ENCODE measurements around the gene ZBTB38.
A peak's percentile ranks its signal among the peaks of the same experiment; 100 is the strongest.

The ZBTB38 gene

DNA sequence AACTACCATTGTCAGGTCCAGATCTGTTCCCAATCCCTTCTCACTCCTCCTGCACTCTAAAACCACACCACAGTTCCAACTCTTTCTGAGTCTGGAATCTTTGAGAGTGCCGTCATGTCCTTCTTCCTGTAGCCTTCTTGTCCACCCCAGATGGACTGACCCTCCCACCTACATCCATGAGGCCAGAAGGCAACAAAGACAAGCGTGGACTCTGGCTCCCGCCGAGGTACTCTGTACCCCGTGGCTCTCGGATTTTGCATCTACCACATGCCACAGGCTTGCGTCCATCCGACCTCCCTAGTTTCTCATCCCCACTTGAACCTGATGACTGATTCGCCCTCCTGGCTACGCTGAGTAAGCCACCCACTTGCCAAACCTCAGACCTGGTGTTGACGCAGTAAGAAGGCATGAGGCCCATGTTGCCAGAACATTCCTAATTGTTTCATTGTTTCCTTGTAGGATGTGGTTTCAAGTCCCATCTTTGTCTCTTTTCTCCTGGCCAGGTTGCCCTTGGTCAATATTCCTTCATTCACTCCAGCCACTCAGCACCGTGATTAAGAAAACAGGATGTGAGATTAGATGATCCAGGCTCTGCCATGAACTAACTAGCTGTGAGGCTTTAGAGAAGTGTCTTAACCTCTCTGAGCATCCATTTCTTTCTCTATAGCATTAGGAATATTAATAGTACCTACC is 1.1 kb upstream of the ZBTB38 start:
- DNase-seq: no peak

DNA sequence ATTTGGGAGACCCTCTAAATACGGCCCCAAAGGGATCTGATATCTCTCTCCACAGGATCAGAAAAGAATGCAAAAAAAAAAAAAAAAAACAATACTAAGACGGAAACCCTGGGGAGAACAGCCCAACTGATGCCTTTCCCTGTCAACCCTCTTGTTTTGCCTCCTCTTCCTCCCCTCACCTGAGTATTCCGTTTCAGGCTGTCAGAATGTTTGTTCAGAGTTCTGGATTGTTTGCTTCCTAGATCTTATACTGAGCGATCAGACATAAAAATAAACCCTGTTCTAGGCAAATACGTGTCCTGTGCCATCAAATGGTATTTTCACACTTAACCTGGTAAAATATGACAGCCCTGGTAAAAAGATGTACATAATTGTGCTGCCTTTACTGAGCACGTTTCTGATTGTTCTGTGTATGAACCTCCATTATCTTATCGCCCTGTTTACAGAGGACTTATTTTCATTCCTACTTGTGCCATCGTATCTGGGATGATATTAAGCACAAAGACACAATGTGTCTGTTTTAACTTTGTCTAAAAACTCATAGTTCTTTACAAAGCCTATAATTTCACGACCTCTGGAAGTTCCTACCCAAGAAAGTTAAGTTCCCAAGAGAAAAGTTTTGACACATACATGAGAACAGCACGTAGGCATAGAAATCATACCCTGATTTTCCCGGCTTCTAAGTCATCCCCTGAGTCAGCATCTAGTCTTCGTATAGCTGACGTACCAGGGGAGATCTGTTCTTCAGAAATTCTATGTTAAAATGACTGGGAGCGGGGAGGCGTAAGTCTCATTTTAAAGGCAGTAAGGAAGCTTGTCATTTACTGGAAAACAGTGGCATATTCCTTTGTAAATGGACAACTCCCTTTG is 856 bp downstream of the ZBTB38 start:
- no peak for DNase-seq

DNA sequence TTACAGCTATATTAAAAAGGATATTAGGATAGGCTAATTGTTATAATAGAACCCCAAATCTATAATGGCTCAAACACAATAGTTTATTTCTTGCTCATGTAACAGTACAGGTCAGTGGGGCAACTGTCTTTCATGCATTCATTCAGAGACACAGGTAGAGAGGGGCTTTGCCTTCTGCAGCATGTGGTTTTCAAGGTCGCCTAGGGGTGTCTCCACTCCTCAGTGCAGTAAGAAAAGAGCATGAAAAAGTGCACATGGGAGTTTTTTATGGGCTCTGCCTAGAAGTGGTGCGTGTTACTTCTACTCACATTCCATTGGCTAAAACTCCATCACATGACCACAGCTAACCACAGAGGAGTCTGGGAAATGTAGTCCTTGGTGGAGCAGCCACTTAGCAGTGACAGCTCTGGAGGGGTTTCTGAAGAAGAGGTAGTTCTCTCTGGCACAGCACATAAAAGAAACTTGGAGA is 1.8 kb downstream of the ZBTB38 start:
- DNase-seq: peak; percentile 70

DNA sequence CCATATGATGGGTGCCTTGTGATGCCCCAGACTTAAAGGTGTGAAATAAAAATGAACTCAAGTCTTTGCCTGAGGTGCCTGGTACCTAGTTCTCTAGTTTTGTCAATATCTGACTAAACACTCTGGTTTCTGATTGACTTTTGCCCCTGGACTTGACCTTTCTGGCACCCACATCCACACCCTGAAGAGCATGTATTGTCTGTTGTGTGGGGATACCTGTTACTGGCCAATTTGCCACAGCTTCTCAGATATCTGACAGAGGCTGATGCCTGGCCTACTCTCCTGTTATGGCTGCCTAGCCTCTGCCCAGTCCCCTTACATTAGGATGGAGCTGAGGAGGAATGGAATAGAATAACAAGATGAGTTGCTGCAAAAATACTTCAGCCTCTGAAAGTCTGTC is 3.6 kb downstream of the ZBTB38 start:
- no peak for DNase-seq

DNA sequence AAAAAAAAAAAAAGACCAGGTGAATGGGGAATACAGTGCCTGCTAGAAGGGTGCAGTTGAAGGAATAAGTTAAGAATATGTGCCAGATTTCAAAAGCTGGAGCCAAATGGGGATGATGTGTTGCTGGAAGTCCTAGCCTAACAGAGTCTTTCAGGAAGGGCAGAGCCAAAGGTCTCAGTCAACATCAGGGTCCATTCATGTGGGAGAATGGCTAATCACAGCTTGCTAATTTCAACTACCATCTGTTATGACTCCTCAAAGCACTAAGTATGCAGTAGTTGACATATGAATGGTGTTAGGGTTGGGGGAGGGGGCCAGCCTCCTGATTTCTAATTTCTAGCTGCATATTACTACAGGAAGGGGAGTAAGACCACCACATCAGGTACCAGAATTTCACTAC is 4.4 kb downstream of the ZBTB38 start:
- DNase-seq: no peak

DNA sequence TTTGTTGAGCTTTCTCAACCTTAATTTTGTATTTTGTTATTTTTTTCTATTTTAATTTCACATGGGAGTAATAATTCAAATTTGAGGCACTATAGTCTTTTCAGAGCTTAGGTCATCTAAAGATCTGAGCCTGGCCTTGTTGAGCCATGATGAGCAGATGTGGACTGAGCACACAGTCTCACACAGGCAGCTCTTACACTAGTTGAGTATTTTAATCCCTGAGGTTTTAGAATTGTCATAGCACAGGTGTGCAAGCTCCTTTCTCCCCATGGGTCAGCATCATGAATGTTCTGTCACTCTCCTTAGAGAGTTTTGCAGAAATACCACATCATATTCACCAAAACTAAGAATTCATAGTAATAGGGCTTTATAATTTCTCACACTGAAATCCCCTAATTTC is 4.9 kb downstream of the ZBTB38 start:
- DNase-seq: no peak

DNA sequence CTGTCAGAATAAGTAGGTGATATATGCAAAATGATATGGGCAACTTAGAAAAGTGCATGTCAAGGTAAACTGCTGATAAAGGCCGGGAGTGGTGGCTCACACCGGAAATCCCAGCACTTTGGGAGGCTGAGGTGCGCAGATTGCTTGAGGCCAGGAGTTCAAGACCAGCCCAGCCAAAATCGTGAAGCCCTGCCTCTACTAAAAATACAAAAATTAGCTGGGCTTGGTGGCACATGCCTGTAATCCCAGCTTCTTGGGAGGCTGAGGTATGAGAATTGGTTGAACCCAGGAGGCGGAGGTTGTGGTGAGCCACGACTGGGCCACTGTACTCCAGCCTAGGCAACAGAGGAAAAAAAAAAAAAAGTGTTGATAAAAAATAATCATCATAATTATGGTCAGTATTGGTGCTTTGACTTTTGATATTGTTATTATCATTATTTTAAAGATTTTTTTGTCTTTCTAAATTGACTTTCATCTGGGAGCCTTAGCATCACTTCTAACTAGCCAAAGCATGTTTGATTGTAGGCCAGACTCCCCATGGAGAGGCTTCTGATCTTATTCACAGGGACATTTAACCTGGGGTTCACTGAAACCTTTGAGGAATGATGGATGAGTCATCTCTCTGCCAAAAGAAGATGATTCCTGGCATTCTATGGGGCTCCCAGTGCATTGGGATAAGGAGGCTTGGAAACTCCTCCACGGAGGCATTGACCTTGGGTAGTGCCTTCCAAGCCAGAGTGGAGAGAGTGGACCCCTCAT is 5.6 kb downstream of the ZBTB38 start:
- DNase-seq: no peak

DNA sequence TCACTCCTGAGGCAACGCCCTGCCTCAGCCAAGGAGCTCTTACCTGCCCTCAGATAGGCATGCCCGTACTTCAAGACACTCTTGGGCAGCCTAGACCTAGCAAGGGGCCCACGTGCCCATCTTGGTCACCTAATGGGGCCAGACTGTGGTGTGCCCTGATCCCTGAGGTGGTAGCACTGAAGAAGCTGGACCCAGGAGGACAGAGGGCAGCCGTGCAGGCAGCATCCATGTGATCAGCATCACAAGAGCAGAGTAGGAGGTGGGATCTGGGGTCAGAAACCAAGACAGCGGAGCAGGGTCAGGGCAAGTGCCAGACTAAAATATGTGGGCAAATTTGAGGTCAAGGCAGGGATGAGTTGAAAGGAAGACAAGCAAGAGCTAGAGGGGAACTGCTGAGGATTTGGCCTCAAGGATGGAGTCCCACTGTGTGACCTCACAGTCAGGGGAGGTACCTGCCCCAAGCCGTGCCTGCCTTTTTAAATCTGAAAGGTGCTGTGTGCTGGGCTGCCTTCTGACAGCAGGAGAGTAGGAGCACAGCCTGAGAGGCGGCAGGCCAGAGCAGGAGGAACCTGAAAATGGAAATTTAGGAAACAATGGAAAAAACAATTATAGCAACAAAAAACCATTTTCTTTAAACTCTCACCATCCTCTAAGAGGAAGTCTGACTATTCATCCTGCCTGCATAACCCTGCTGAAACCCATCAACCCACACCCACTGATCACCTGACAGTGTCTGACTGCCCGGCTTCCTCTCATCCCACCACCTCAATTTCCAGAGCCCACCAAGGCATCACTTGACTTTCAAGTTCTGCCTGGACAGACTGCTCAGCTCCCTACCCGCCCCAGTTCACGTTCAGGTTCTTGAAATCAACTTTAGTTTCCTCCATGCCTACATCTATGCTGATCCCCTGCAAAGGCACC is 7.3 kb downstream of the ZBTB38 start:
- no peak for DNase-seq

DNA sequence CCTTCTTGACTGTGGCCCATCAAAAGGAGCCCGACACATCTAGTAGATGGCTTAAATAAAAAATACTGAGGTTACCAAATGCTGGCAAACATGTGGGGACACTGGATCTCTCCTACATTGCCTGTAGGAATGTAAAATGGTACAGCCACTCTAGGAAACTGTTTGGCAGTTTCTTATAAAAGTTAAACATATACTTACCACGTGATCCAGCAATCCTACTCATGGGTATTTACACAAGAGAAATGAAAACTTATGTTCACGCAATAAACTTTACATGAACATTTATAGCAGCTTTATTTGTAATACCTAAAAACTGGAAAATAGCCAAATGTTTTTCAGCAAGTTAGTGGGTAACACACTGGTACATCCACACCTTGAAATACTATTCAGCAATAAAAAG is 9.1 kb downstream of the ZBTB38 start:
- DNase-seq: no peak

DNA sequence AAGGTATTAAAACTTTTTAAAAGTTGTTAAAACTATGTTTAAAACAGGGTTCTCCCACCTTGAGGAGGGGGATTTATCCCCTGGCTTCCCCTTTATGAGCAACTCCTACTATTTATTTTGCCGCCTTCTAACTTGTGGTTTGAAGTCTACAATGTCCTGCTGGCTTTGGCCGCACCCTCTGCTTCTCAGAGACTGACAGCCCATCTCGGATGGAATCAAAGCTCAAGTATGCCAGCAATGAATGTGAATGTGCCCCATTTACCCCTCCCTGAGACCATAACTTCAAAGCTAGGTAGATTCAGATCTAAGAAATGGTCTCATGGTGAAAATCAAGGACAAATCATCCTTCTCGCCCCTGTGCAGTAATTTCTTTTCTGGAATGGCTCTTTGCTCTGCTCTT is 10.3 kb downstream of the ZBTB38 start:
- no peak for DNase-seq

DNA sequence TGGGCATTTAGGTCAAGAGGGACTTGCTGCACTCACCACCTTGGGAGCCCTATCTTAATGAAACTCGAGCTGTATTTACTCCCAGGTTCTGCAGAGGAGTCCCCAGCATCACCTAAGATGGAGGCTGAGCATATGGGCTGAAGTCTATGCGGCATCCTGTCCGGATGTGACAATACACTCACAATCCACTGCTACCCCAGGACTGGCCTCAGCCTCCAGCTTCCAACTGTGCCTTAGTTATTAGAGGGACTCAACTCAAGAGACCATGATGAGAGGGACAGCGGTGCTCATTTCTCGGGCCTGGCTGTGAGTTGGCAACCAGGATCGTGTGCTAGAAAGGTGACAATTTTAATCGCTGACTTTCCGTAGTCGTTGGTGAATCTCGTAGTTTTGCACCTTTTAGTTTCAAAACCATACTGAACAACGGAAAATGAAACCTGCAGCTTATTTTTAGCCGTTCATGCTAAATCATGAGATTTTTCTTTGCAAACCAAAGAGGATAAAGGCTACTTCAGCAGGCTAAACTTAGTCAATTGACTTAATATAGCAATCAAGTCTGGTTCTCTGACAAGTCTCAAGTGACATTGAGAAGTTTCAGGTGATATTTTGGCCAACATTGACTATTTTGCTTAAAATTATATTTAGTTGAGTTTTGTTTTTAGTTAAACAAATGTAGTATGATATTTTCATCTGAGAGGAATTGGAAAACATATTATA is 11.1 kb downstream of the ZBTB38 start:
- DNase-seq: no peak

DNA sequence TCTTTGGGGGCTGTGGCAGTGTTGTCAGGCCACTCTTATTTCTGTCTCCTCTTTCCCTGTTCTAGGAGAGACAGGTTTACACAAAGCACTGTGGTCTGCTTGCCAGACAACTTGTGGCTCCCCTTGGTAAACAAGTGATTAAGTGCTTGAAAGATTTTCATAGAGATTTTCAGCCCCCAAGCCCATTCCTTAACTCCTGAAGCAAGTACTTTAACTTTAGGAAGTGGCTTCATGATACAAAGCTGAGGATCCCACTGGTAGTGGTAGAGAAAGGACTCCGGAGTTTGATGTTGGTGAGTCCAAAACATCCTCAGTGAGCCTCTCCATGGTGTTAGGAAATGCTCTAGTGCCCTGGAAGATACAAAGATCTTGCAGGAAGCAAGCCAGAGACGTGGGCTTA is 12.0 kb downstream of the ZBTB38 start:
- no peak for DNase-seq

DNA sequence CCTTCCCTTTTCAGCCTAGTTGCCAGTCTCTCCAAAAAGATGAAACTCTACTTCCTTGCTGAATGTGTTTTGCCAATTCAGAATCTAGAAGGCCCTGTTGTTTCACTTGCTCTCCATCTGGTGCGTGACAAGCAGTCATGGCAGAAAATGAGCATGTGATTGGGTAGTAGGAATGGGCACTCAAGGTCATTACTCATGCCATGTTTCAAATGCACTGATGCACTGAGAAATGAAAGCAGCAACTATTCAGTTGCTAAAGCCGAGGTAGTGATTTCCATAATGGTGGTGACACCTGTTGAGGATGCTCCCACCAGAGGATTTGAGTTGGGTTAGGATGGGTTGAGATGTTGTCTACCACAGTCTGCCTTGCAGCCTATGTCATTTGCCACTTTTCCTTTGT is 12.7 kb downstream of the ZBTB38 start:
- DNase-seq: no peak

DNA sequence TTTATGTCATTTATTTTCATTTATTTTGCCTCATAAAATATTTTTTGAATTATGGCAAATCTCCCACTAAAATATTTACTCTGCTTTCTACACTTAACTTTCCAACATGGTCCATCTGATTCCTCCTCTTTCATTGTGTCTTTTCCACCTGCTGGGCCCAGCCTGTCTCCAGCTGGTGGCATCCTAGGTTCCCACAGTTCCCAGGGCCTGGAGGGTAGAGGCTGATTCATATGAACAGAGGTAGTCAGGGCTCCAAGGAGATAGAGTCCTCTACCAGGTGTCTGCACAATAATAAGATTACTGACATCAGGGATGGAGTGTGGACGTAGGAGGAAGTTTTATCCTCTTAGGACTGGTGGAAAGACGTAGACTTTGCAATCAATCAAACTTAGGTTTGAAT is 14.3 kb downstream of the ZBTB38 start:
- DNase-seq: no peak

DNA sequence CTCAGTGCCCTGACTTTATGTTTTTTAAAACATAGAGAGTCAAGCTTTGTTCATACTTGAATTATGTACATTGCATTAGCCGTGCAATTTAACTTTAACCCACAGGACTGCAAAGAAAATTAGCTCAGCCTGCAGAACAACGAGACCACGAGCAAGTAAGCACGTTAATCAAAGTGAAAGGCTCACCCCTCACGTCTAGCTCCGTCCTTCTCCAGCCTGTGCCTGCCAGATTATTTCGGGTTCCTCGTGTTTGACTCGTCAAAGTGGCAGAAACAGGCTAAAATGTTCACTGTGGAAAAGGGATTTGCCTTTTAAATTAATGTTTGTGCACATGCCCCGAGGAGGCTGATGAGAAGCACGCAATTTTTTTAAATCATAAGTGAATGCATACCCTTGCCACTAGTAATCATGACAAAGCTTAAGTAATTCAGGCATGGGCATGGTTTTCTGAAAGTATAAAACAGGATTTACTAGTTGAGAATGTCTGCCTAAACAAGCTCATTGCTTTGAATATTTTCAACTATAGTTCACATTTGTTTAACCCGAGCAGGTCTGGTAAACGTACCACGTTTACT is 15.3 kb downstream of the ZBTB38 start:
- DNase-seq: no peak

DNA sequence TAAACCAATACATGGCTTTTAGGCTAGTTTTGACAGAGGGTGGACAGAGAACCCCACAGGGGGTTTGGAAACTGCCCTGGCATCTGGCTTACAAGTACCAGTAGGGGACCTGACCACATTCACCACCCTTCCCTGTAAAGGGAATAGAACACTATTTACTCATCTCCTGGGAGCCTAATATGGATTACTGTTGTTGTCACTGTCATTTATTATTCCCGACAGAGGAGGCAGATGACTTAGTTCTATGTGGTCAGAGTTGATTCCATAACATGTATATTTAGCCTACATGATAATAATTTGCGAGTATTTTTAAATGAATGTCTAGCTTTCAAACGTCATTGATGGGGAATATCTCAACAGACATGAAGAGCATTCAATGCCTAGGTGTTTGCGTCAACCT is 15.9 kb downstream of the ZBTB38 start:
- DNase-seq: no peak

DNA sequence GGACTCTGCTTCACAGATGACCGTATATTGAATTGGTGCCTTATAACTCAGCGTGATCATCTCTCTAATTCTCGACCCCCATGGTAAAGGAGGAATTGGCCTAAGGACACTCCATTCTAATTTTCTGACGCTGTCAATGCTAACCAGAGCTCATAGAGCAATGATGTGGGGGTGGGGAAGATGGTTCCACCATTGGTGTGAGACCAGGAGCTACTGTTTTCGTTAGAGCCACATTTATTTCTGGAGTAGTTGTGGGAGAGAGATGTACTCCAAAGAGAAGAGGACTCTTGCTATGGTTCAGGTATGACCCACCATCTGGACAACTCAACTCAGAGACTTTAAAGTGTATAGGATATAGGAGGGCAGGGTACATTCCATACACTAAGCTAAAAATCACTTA is 16.3 kb downstream of the ZBTB38 start:
- no peak for DNase-seq

DNA sequence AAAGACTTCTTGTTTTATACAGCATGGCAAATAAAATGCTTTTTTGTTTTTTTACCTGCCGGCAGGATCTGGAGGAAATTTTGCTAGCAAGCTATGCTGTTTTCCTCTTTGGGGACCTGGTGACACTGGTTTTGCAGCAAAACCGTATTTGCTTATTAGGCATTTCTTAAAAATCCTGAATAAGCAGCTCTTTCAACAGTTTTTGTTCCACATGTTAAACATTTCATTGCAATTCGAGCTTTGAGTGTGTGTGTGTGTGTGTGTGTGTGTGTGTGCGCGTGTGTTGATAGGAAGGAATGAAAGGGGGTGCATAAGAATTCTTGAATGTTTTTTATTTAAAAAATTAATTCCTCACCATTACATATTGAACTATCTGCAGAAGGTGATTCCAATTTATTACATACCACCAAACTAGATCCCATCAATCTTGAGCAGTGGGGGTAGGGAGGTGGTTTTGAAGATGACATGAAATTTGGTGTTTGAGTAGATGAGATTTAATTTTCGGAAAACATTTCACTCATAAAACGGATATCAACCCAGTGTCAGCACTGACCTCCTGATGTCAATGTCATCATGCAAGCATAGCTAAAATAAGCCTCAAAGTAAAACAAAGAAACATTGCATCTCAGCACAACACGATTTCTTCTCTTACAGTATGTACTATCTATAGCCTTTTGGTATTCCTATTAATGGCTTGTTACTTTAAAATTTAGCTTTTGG is 17.3 kb downstream of the ZBTB38 start:
- no peak for DNase-seq

DNA sequence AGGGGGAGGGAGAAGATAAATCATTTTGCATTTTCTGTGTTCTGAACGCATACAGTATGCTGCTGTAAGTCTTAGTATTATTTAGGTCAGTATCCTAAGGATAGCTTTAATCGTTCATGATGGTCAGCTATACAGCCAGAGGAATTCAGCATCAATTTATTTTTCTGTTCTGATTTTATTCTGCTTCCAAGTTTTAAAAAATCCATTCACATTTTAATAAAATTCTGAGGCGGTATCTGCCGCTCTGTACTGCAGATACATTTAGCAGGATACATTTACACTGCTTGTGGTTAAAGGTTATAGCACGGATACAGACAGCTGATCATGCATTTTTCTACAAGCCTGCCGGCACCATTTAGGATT is 17.8 kb downstream of the ZBTB38 start:
- no peak for DNase-seq

DNA sequence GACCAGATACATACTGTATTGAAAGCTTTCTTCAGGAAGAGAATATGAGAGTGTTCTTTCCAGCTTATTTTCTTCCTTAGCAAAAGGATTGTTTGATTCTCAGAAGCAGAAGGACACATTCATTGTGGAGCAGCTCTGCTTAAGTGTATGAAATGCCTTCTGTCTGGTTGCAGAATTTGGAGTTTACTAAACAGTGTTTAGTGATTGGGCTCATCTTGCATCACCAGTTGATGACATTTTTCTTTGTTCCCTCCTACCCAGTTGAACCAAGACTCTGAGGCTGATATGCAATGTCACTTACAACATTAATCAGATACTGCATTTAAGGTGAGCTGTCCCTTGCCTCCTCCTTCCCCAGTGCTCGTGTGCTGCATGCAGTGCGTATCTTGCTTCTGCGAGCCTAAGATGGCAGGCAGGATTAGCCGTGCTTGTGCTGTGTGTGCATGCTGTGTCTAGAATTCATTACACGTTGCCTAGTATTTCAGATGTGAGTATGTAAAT is 18.4 kb downstream of the ZBTB38 start:
- peak; percentile 49 for DNase-seq

DNA sequence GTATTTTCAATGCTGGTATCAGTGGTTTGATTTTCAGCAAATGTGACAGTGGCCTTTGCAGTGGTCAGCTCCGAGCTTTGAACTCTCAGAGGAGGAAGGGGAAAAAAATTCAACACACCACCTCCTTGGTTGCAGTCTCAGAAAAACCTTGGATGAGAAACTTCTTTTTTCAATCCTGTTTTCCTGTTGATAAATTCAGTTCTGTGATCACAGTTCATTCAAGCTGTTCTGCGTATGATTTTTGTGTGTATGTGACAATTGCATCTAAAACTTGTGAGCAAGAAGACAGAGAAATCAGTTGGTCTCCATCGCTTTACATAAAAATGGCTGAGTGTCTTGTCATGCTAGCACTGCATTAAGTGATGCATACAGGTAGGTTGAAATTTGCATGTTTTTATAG is 19.2 kb downstream of the ZBTB38 start:
- DNase-seq: no peak
